Measurements from ENCODE around the gene CTNNA3. TPM values are rescaled to one million over a fixed set of nuclear protein-coding genes. Genes with fewer than 3 reads are reported as not detected.

The CTNNA3 gene
- total and polyA plus RNA-seq, 3 donors from 2014 or later = 17.8 to 19.4 (median 18.3) TPM

GRCh38 chr10:65903620-65904019 lies 1792.4 kb downstream of the CTNNA3 start:
- Histone ChIP-seq H3K4me3 (no peak overlapping the region), H3K36me3 (ENCODE audit: low read depth, missing control alignments) (no peaks in the 10 kb centered on the region), H3K4me1 (no peaks in the 10 kb centered on the region), H3K27me3 (no peaks in the 10 kb centered on the region), H3K27ac (no peak overlapping the region), H3K9me3 (no peaks in the 10 kb centered on the region)
- DNase-seq = no peak
- TF ChIP-seq, protein P1, sequence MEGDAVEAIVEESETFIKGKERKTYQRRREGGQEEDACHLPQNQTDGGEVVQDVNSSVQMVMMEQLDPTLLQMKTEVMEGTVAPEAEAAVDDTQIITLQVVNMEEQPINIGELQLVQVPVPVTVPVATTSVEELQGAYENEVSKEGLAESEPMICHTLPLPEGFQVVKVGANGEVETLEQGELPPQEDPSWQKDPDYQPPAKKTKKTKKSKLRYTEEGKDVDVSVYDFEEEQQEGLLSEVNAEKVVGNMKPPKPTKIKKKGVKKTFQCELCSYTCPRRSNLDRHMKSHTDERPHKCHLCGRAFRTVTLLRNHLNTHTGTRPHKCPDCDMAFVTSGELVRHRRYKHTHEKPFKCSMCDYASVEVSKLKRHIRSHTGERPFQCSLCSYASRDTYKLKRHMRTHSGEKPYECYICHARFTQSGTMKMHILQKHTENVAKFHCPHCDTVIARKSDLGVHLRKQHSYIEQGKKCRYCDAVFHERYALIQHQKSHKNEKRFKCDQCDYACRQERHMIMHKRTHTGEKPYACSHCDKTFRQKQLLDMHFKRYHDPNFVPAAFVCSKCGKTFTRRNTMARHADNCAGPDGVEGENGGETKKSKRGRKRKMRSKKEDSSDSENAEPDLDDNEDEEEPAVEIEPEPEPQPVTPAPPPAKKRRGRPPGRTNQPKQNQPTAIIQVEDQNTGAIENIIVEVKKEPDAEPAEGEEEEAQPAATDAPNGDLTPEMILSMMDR (IDR thresholded peaks at IDR 0.05) = no peak
- TF ChIP-seq POLR2A (IDR thresholded peaks at IDR 0.05) = no peak
- intact Hi-C loops (cut with DNase I; ENCODE audit: low total_unique reads) = no loop called here
- 90 to 94% methylated on average over 4 of the region's 4 CpGs for WGBS, 2 donors

DNA sequence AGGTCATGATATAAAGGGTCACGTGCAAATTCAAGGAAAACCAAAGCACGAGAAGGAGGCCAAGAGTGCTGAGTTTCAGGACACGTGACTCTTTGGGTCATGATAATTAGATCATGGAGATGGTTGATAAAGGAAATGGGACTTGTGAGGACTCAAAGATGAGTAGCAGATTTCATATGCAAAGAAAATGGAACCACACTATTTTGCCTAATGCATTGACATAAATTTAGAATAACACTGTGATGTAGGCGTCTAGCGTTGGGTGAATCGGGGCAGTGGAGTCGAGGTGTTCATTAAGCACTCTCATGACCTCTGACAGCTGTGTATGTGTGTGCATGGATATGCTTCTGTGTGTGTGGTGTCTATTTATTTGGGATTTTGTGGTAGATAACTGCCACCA lies 1795.7 kb downstream of the CTNNA3 start:
- Histone ChIP-seq H3K4me3 (no peak overlapping the region), H3K27ac (no peak overlapping the region), H3K27me3 (no peaks in the 10 kb centered on the region), H3K4me1 (no peaks in the 10 kb centered on the region), H3K36me3 (ENCODE audit: low read depth, missing control alignments) (no peaks in the 10 kb centered on the region), H3K9me3 (no peaks in the 10 kb centered on the region)
- intact Hi-C loops (cut with DNase I; ENCODE audit: low total_unique reads) = no loop called here
- WGBS, 2 donors = 82 to 84% methylated on average over 7 of the region's 7 CpGs
- TF ChIP-seq, protein P1 (IDR thresholded peaks at IDR 0.05) = no peak
- TF ChIP-seq POLR2A (IDR thresholded peaks at IDR 0.05) = no peak
- no peak for DNase-seq

DNA sequence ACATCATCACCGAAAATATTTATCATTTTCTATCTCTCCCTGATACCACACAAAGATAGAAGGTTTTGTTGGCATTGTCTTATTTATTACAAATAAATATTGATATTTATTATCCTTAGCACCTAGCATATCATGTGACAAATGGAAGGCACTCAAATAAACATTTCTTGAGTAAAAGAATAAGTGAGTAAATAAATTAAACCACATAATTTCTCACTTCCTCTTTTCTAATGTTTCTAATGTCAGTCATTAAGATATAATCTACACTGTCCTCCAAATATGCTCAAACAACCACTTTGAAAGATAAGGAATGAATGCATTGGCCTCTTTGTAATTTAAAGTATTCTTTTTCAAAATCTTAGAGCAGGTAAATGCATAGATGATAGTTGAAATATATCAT lies 1797.9 kb downstream of the CTNNA3 start:
- Histone ChIP-seq H3K36me3 (ENCODE audit: low read depth, missing control alignments) (no peaks in the 10 kb centered on the region), H3K9me3 (no peaks in the 10 kb centered on the region), H3K27me3 (no peaks in the 10 kb centered on the region), H3K27ac (no peak overlapping the region), H3K4me1 (no peaks in the 10 kb centered on the region), H3K4me3 (no peak overlapping the region)
- no peak for TF ChIP-seq POLR2A (IDR thresholded peaks at IDR 0.05)
- TF ChIP-seq, protein P1 (IDR thresholded peaks at IDR 0.05) = no peak
- 83 to 86% methylated on average over 1 of the region's 1 CpG for WGBS, 2 donors
- no peak for DNase-seq
- intact Hi-C loops (cut with DNase I; ENCODE audit: low total_unique reads) = no loop called here

DNA sequence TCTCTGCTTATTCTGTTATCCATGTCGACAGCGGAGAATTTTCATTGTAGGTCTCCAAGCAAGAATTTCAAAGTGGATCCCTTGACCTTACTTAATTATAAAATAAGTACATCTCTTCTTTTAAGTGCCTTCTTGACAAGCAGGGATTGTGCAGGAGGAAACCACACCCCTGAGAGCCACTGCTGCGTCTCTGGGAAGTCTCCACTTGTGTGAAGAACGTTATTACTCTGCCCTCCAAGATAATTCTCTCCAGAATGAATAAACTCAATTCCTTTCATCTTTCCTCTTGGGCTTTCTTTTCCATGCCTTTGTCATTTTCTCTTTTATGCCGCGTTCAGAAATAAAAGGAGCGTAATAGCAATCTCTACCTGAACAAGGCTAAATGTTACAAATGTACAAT lies 1801.0 kb downstream of the CTNNA3 start:
- no peak overlapping the region for H3K4me3 ChIP-seq
- no peak for TF ChIP-seq POLR2A (IDR thresholded peaks at IDR 0.05)
- TF ChIP-seq, protein P1 (IDR thresholded peaks at IDR 0.05) = no peak
- no peaks in the 10 kb centered on the region for H3K36me3 ChIP-seq (ENCODE audit: low read depth, missing control alignments)
- H3K27ac ChIP-seq = no peak overlapping the region
- no peaks in the 10 kb centered on the region for H3K4me1 ChIP-seq
- DNase-seq = no peak
- H3K27me3 ChIP-seq = no peaks in the 10 kb centered on the region
- no peaks in the 10 kb centered on the region for H3K9me3 ChIP-seq
- WGBS, 2 donors = 83 to 91% methylated on average over 7 of the region's 7 CpGs
- intact Hi-C loops (cut with DNase I; ENCODE audit: low total_unique reads) = no loop called here

- Histone ChIP-seq H3K27ac (no peak overlapping the region), H3K4me3 (no peak overlapping the region), H3K36me3 (ENCODE audit: low read depth, missing control alignments) (no peaks in the 10 kb centered on the region), H3K4me1 (no peaks in the 10 kb centered on the region), H3K27me3 (no peaks in the 10 kb centered on the region), H3K9me3 (no peaks in the 10 kb centered on the region)
- TF ChIP-seq POLR2A (IDR thresholded peaks at IDR 0.05) = no peak
- TF ChIP-seq, protein P1 (IDR thresholded peaks at IDR 0.05) = no peak
- intact Hi-C loops (cut with DNase I; ENCODE audit: low total_unique reads) = no loop called here
- 80 to 96% methylated on average over 4 of the region's 4 CpGs for WGBS, 2 donors
- no peak for DNase-seq
Measured at GRCh38 chr10:65894379-65894778, 1801.6 kb downstream of the CTNNA3 start.

All from testis (tissue), 3 donors.